HEK293 (cell line): ENCODE data around the gene FUCA1.
A peak's percentile ranks its signal among the peaks of the same experiment; 100 is the strongest.

Experiments
- CTCF ChIA-PET: fragments of 350-600 bp; formaldehyde crosslinking; extraction: SDS; loops from one replicate; lab custom pipeline; 2021; ENCODE audit warnings: antibody characterized with exemption; lab: Yijun Ruan, JAX
- POLR2A ChIA-PET: fragments of 300-600 bp; formaldehyde crosslinking; extraction: SDS; loops from one replicate; lab custom pipeline; 2020; ENCODE audit warnings: antibody characterized with exemption, inconsistent platforms; lab: Yijun Ruan, JAX
- H3K27ac ChIP-seq: fragments of 200-500 bp; sonication (Bioruptor generic); 2 replicates; pipeline ENCODE4 v1.5.1; 2014; ENCODE audit warnings: low read depth, low read length, control low read depth, inconsistent platforms; ENCODE audit errors: extremely low read depth
- H3K36me3 ChIP-seq, 2 experiments: fragments of 200-500 bp in 1 of 2; sonication (Bioruptor generic) in 1 of 2; 1 replicate in 1 of 2; 2 replicates in 1 of 2; pipeline ENCODE4 v1.5.1; 2014 to 2017; ENCODE audit warnings: inconsistent platforms in 2 of 2, low read length in 2 of 2; ENCODE audit not compliant: control insufficient read depth in 2 of 2, insufficient read depth in 1 of 2
- H3K4me1 ChIP-seq: fragments of 200-500 bp; sonication (Bioruptor generic); 2 replicates; pipeline ENCODE4 v1.5.1; 2014; ENCODE audit warnings: mild to moderate bottlenecking, low read length, inconsistent platforms; ENCODE audit not compliant: control insufficient read depth, insufficient read depth
- H3K4me3 ChIP-seq: 2 replicates; pipeline ENCODE4 v1.5.1; 2011; ENCODE audit warnings: low read depth, mild to moderate bottlenecking, control low read depth, low read length, moderate library complexity
- H3K9me3 ChIP-seq: fragments of 200-500 bp; sonication (Bioruptor generic); 2 replicates; pipeline ENCODE4 v1.5.1; 2014; ENCODE audit warnings: low read depth, low read length, inconsistent platforms; ENCODE audit not compliant: control insufficient read depth, insufficient read depth
- EGR2 ChIP-seq: fragments of 450-650 bp; formaldehyde crosslinking; IDR thresholded peaks from 2 replicates; pipeline ENCODE4 v1.5.1; 2016; ENCODE audit warnings: low read depth, missing biosample characterization, missing genetic modification characterization
- ELK4 ChIP-seq: IDR thresholded peaks from 2 replicates; pipeline ENCODE4 v1.6.1; 2011; ENCODE audit warnings: mild to moderate bottlenecking, low read depth, low read length, borderline replicate concordance
- KLF1 ChIP-seq: fragments of 450-650 bp; formaldehyde crosslinking; IDR thresholded peaks from 2 replicates; pipeline ENCODE4 v1.5.1; 2016; ENCODE audit warnings: missing biosample characterization, missing genetic modification characterization
- SETDB1 ChIP-seq: IDR thresholded peaks from one replicate; pipeline ENCODE4 v1.6.1; 2017; ENCODE audit warnings: mild to moderate bottlenecking, low read length, moderate library complexity, mixed read lengths; ENCODE audit not compliant: insufficient read length
- ZBTB20 ChIP-seq: fragments of 450-650 bp; formaldehyde crosslinking; IDR thresholded peaks from 2 replicates; pipeline ENCODE4 v1.5.1; 2016; ENCODE audit warnings: missing biosample characterization, missing genetic modification characterization
- ZBTB48 ChIP-seq: fragments of 450-650 bp; formaldehyde crosslinking; IDR thresholded peaks from 2 replicates; pipeline ENCODE4 v1.5.1; 2016; ENCODE audit warnings: missing biosample characterization, missing genetic modification characterization
- ZBTB7A ChIP-seq: fragments of 450-650 bp; formaldehyde crosslinking; IDR thresholded peaks from 2 replicates; pipeline ENCODE4 v1.5.1; 2016; ENCODE audit warnings: low read depth, missing biosample characterization, missing genetic modification characterization
- ZEB2 ChIP-seq: fragments of 450-650 bp; formaldehyde crosslinking; IDR thresholded peaks from 2 replicates; pipeline ENCODE4 v1.5.1; 2016; ENCODE audit warnings: missing biosample characterization, missing genetic modification characterization
- ZFP3 ChIP-seq: fragments of 450-650 bp; formaldehyde crosslinking; IDR thresholded peaks from 2 replicates; pipeline ENCODE4 v1.5.1; 2016; ENCODE audit warnings: low read depth, missing biosample characterization, missing genetic modification characterization
- ZNF155 ChIP-seq: fragments of 450-650 bp; formaldehyde crosslinking; IDR thresholded peaks from 2 replicates; pipeline ENCODE4 v1.5.1; 2016; ENCODE audit warnings: missing biosample characterization, missing genetic modification characterization
- ZNF184 ChIP-seq: fragments of 450-650 bp; IDR thresholded peaks from 2 replicates; pipeline ENCODE4 v1.5.1; 2018; ENCODE audit warnings: missing biosample characterization, mild to moderate bottlenecking, missing genetic modification characterization
- ZNF423 ChIP-seq: fragments of 450-650 bp; formaldehyde crosslinking; IDR thresholded peaks from 2 replicates; pipeline ENCODE4 v1.5.1; 2016; ENCODE audit warnings: missing biosample characterization, missing genetic modification characterization
- ZNF426 ChIP-seq: fragments of 450-650 bp; formaldehyde crosslinking; IDR thresholded peaks from 2 replicates; pipeline ENCODE4 v1.5.1; 2017; ENCODE audit warnings: missing biosample characterization, missing genetic modification characterization, mild to moderate bottlenecking, inconsistent platforms, moderate library complexity
- ZNF544 ChIP-seq: fragments of 450-650 bp; formaldehyde crosslinking; IDR thresholded peaks from 2 replicates; pipeline ENCODE4 v1.5.0; 2017; ENCODE audit warnings: missing biosample characterization, missing genetic modification characterization
- ZNF624 ChIP-seq: fragments of 450-650 bp; formaldehyde crosslinking; IDR thresholded peaks from 2 replicates; pipeline ENCODE4 v1.5.1; 2017; ENCODE audit warnings: missing biosample characterization, missing genetic modification characterization
- ZNF670 ChIP-seq: fragments of 450-650 bp; formaldehyde crosslinking; IDR thresholded peaks from 2 replicates; pipeline ENCODE4 v1.5.1; 2016; ENCODE audit warnings: missing biosample characterization, missing genetic modification characterization, low read depth
- ZNF704 ChIP-seq: fragments of 450-650 bp; formaldehyde crosslinking; IDR thresholded peaks from 2 replicates; pipeline ENCODE4 v1.5.1; 2016; ENCODE audit warnings: missing biosample characterization, missing genetic modification characterization
- ZNF707 ChIP-seq: fragments of 450-650 bp; formaldehyde crosslinking; IDR thresholded peaks from 2 replicates; pipeline ENCODE4 v1.5.1; 2016; ENCODE audit warnings: missing biosample characterization, missing genetic modification characterization
- ZNF747 ChIP-seq: fragments of 450-650 bp; formaldehyde crosslinking; IDR thresholded peaks from 2 replicates; pipeline ENCODE4 v1.5.1; 2016; ENCODE audit warnings: missing biosample characterization, missing genetic modification characterization
- ZNF792 ChIP-seq: fragments of 450-650 bp; formaldehyde crosslinking; IDR thresholded peaks from 2 replicates; pipeline ENCODE4 v1.5.1; 2016; ENCODE audit warnings: missing biosample characterization, missing genetic modification characterization
- TF ChIP-seq, protein P1 (sequence below): fragments of 450-650 bp; formaldehyde crosslinking; IDR thresholded peaks from 2 replicates; pipeline ENCODE4 v1.5.1; 2017; ENCODE audit warnings: missing biosample characterization, missing genetic modification characterization
- TF ChIP-seq, protein P2 (sequence below): fragments of 450-650 bp; formaldehyde crosslinking; IDR thresholded peaks from 2 replicates; pipeline ENCODE4 v1.5.1; 2016; ENCODE audit warnings: missing biosample characterization, missing genetic modification characterization

Gene FUCA1

GRCh38 chr1:23906731-23907130 lies 38.6 kb upstream of the FUCA1 start:
- Histone ChIP-seq H3K36me3 (no peaks in the 10 kb centered on the region), H3K4me3 (no peak overlapping the region), H3K9me3 (no peaks in the 10 kb centered on the region), H3K27ac (no peak overlapping the region), H3K4me1 (no peaks in the 10 kb centered on the region)
- POLR2A ChIA-PET: interaction anchor here (0.7 to 1.5 kb wide), 2 partner anchors 9 to 112 kb away, joined by 3 read pairs; no protein-coding TSS in a partner anchor
- TF ChIP-seq, protein P1, sequence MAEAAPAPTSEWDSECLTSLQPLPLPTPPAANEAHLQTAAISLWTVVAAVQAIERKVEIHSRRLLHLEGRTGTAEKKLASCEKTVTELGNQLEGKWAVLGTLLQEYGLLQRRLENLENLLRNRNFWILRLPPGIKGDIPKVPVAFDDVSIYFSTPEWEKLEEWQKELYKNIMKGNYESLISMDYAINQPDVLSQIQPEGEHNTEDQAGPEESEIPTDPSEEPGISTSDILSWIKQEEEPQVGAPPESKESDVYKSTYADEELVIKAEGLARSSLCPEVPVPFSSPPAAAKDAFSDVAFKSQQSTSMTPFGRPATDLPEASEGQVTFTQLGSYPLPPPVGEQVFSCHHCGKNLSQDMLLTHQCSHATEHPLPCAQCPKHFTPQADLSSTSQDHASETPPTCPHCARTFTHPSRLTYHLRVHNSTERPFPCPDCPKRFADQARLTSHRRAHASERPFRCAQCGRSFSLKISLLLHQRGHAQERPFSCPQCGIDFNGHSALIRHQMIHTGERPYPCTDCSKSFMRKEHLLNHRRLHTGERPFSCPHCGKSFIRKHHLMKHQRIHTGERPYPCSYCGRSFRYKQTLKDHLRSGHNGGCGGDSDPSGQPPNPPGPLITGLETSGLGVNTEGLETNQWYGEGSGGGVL (tag by site-specific recombination): no peak
- TF ChIP-seq ZNF184 (no peak), ZBTB7A (tag by site-specific recombination) (no peak), ZBTB48 (no peak)
- CTCF ChIA-PET: interaction anchor here (2.5 kb wide), 1 partner anchor 10 kb away, joined by 10 read pairs; no protein-coding TSS in a partner anchor

DNA sequence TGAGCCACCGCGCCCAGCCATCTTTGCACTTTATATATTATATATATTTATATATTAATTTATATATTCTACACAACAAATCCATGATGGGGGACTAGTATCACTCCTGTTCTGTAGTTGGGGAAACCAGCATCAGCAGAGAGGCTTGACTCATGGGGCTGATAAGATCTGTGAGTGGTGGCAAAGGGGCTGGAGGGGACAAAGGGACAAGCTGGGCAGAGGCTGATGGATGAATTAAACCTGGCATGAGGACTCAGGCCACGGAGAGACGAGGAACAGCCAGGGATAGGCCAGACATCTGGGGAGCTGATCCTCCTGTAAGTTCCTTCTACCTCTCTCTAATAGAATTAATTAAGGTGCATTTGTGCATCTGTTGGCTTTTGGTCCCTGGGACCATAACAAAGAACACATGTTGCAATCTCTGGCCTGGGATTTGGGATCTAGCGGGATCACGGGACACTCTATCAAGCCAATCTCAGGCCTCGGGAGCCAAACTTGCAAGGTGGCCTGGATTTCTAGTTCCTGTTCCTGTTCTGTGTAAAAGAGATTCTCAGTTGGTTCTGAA lies 37.5 kb upstream of the FUCA1 start:
- Histone ChIP-seq H3K4me1 (no peaks in the 10 kb centered on the region), H3K36me3 (no peaks in the 10 kb centered on the region), H3K4me3 (no peak overlapping the region), H3K27ac (no peak overlapping the region)
- TF ChIP-seq ZNF704 (tag by site-specific recombination) (no peak), ZNF423 (no peak), ZNF184 (no peak), KLF1 (tag by site-specific recombination) (no peak), SETDB1 (no peak), ZNF155 (no peak), EGR2 (tag by site-specific recombination) (no peak), ZEB2 (tag by site-specific recombination) (no peak), ZNF624 (tag by site-specific recombination) (no peak), ZNF792 (tag by site-specific recombination) (no peak), ZNF544 (tag by site-specific recombination) (no peak), ZNF707 (tag by site-specific recombination) (no peak), ELK4 (no peak)
- TF ChIP-seq, all 188 proteins: peak for 0
- ChIA-PET CTCF (interaction anchor here (0.9 to 2.5 kb wide), 2 partner anchors 11 to 297 kb away, joined by 3 to 10 read pairs; no protein-coding TSS in a partner anchor), POLR2A (interaction anchor here (1.5 kb wide), 1 partner anchor 111 kb away, joined by 3 read pairs; no protein-coding TSS in a partner anchor)
- no peaks in the 10 kb centered on the region for H3K9me3 ChIP-seq

GRCh38 chr1:23904748-23905357 lies 36.8 kb upstream of the FUCA1 start:
- ChIA-PET CTCF (interaction anchor here (0.6 to 2.5 kb wide), 3 partner anchors 12 to 128 kb away, joined by 4 to 10 read pairs (median 4); no protein-coding TSS in a partner anchor), POLR2A (no interaction called here)
- Histone ChIP-seq H3K4me3 (no peak overlapping the region), H3K9me3 (no peaks in the 10 kb centered on the region), H3K36me3 (no peaks in the 10 kb centered on the region), H3K27ac (no peak overlapping the region)
- TF ChIP-seq ZNF670 (tag by site-specific recombination): no peak
- TF ChIP-seq ZBTB20: peak; percentile 34; the same call in 1 of the 2 replicates
- no peak for TF ChIP-seq ZFP3 (tag by site-specific recombination)
- peak; percentile 57; the same call in 1 of the 2 replicates for TF ChIP-seq ZNF792 (tag by site-specific recombination)
- TF ChIP-seq, protein P2, sequence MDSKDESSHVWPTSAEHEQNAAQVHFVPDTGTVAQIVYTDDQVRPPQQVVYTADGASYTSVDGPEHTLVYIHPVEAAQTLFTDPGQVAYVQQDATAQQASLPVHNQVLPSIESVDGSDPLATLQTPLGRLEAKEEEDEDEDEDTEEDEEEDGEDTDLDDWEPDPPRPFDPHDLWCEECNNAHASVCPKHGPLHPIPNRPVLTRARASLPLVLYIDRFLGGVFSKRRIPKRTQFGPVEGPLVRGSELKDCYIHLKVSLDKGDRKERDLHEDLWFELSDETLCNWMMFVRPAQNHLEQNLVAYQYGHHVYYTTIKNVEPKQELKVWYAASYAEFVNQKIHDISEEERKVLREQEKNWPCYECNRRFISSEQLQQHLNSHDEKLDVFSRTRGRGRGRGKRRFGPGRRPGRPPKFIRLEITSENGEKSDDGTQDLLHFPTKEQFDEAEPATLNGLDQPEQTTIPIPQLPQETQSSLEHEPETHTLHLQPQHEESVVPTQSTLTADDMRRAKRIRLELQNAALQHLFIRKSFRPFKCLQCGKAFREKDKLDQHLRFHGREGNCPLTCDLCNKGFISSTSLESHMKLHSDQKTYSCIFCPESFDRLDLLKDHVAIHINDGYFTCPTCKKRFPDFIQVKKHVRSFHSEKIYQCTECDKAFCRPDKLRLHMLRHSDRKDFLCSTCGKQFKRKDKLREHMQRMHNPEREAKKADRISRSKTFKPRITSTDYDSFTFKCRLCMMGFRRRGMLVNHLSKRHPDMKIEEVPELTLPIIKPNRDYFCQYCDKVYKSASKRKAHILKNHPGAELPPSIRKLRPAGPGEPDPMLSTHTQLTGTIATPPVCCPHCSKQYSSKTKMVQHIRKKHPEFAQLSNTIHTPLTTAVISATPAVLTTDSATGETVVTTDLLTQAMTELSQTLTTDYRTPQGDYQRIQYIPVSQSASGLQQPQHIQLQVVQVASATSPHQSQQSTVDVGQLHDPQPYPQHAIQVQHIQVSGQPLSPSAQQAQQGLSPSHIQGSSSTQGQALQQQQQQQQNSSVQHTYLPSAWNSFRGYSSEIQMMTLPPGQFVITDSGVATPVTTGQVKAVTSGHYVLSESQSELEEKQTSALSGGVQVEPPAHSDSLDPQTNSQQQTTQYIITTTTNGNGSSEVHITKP (tag by site-specific recombination): peak; percentile 25; the same call in 1 of the 2 replicates
- TF ChIP-seq ZNF426 (tag by site-specific recombination): no peak
- no peak for TF ChIP-seq ZNF747 (tag by site-specific recombination)
- TF ChIP-seq, all 188 proteins: peak for 3
- no peaks in the 10 kb centered on the region for H3K4me1 ChIP-seq
